ENCODE data around the gene LDLRAP1. TPM values are rescaled to one million over a fixed set of nuclear protein-coding genes. Genes with fewer than 3 reads are reported as not detected.

LDLRAP1 gene
- total RNA-seq, 6 experiments from 2014 or later, result 10.4 to 14.1 (median 12.7) TPM

- Mint-ChIP-seq H3K27me3 (ENCODE audit: insufficient read depth) (peaks cover 25% of the 10 kb centered on the region), H3K4me1 (ENCODE audit: low read depth) (0 out of 2 replicates have a peak, but pooled peaks cover under 1% of the 10 kb centered on the region), H3K4me3 (no peak overlapping the region), H3K27ac (no peak overlapping the region), H3K9me3 (peaks cover 7% of the 10 kb centered on the region), H3K36me3 (ENCODE audit: low read depth) (peaks cover 6% of the 10 kb centered on the region)
- no peak for TF ChIP-seq CTCF (IDR thresholded peaks at IDR 0.05)
- DNase-seq, result no peak
Measured at GRCh38 chr1:25527226-25527846, 16.1 kb upstream of the LDLRAP1 start.

- H3K36me3 Mint-ChIP-seq (ENCODE audit: low read depth), result peaks cover 6% of the 10 kb centered on the region
- TF ChIP-seq CTCF (IDR thresholded peaks at IDR 0.05), result no peak
- 0 out of 2 replicates have a peak, but pooled peaks cover 5% of the 10 kb centered on the region for H3K4me1 Mint-ChIP-seq (ENCODE audit: low read depth)
- DNase-seq, result no peak
- peaks cover 25% of the 10 kb centered on the region for H3K27me3 Mint-ChIP-seq (ENCODE audit: insufficient read depth)
- H3K4me3 Mint-ChIP-seq, result no peak overlapping the region
- peaks cover 7% of the 10 kb centered on the region for H3K9me3 Mint-ChIP-seq
- no peak overlapping the region for H3K27ac Mint-ChIP-seq
Measured at GRCh38 chr1:25527946-25528595, 15.3 kb upstream of the LDLRAP1 start.

- Mint-ChIP-seq H3K4me1 (ENCODE audit: low read depth) (0 out of 2 replicates have a peak, but pooled peaks cover 5% of the 10 kb centered on the region), H3K27me3 (ENCODE audit: insufficient read depth) (peaks cover 27% of the 10 kb centered on the region), H3K4me3 (no peak overlapping the region), H3K36me3 (ENCODE audit: low read depth) (peaks cover 6% of the 10 kb centered on the region), H3K9me3 (peaks cover 7% of the 10 kb centered on the region), H3K27ac (no peak overlapping the region)
- no peak for DNase-seq
- no peak for TF ChIP-seq CTCF (IDR thresholded peaks at IDR 0.05)
Measured at GRCh38 chr1:25528881-25529517, 14.4 kb upstream of the LDLRAP1 start.

- no peak for DNase-seq
- no peak for TF ChIP-seq CTCF (IDR thresholded peaks at IDR 0.05)
- H3K36me3 Mint-ChIP-seq (ENCODE audit: low read depth), result peaks cover 6% of the 10 kb centered on the region
- peaks cover 7% of the 10 kb centered on the region for H3K9me3 Mint-ChIP-seq
- 0 out of 2 replicates have a peak, but pooled peaks cover 5% of the 10 kb centered on the region for H3K4me1 Mint-ChIP-seq (ENCODE audit: low read depth)
- H3K27me3 Mint-ChIP-seq (ENCODE audit: insufficient read depth), result peaks cover 28% of the 10 kb centered on the region
- H3K4me3 Mint-ChIP-seq, result no peak overlapping the region
- H3K27ac Mint-ChIP-seq, result no peak overlapping the region
Measured at GRCh38 chr1:25529518-25530185, 13.8 kb upstream of the LDLRAP1 start.

GRCh38 chr1:25530186-25531081, 13.0 kb upstream of the LDLRAP1 start:
- Mint-ChIP-seq H3K4me3 (no peak overlapping the region), H3K9me3 (peaks cover 2% of the 10 kb centered on the region), H3K36me3 (ENCODE audit: low read depth) (peaks cover 2% of the 10 kb centered on the region), H3K4me1 (ENCODE audit: low read depth) (0 out of 2 replicates have a peak, but pooled peaks cover 5% of the 10 kb centered on the region), H3K27me3 (ENCODE audit: insufficient read depth) (peaks cover 24% of the 10 kb centered on the region), H3K27ac (no peak overlapping the region)
- DNase-seq, result no peak
- no peak for TF ChIP-seq CTCF (IDR thresholded peaks at IDR 0.05)

All from HFFc6 (cell line).